Neural cell (in vitro differentiated cells): ENCODE data around the gene ITGA1. TPM values are rescaled to one million over a fixed set of nuclear protein-coding genes. Genes with fewer than 3 reads are reported as not detected.

Source experiments
- H2AFZ ChIP-seq: fragments of 200-600, 300-800 bp; sonication (generic), shearing (Covaris generic); 2 replicates; pipeline ENCODE4 v1.6.0; 2014; ENCODE audit warnings: low read depth, mild to moderate bottlenecking, antibody characterized with exemption, low read length, moderate library complexity
- H3F3A ChIP-seq: fragments of 200-600 bp; shearing (Covaris generic); 2 replicates; pipeline ENCODE4 v1.6.1; 2016; ENCODE audit warnings: mild to moderate bottlenecking, moderate library complexity, mixed read lengths, antibody characterized with exemption, low read length; ENCODE audit not compliant: insufficient read depth, poor library complexity, severe bottlenecking
- H3K27ac ChIP-seq: fragments of 200-600, 300-800 bp; sonication (generic), shearing (Covaris generic); 2 replicates; pipeline ENCODE4 v1.5.1; 2014; ENCODE audit warnings: mild to moderate bottlenecking, low read length, moderate library complexity
- H3K27me3 ChIP-seq: fragments of 300-800, 200-600 bp; sonication (generic), shearing (Covaris generic); 2 replicates; pipeline ENCODE4 v1.6.0; 2014; ENCODE audit warnings: mild to moderate bottlenecking, low read depth, low read length, moderate library complexity; ENCODE audit not compliant: insufficient read depth
- H3K36me3 ChIP-seq: fragments of 300-800, 200-600 bp; sonication (generic), shearing (Covaris generic); 2 replicates; pipeline ENCODE4 v1.5.1; 2014; ENCODE audit warnings: mild to moderate bottlenecking, antibody characterized with exemption, low read length, moderate library complexity; ENCODE audit not compliant: insufficient read depth
- H3K4me2 ChIP-seq: fragments of 300-800, 200-600 bp; sonication (generic), shearing (Covaris generic); 2 replicates; pipeline ENCODE4 v1.6.0; 2014; ENCODE audit warnings: mild to moderate bottlenecking, low read length
- H3K4me3 ChIP-seq: fragments of 300-800, 200-600 bp; sonication (generic), shearing (Covaris generic); 2 replicates; pipeline ENCODE4 v1.5.1; 2014; ENCODE audit warnings: mild to moderate bottlenecking, low read length, moderate library complexity
- H3K79me2 ChIP-seq: fragments of 200-600 bp; shearing (Covaris generic); replicated peaks from 2 replicates; pipeline ENCODE4 v1.6.0; 2014; ENCODE audit warnings: mild to moderate bottlenecking, low read length, moderate library complexity; ENCODE audit not compliant: insufficient read depth
- H3K9ac ChIP-seq: fragments of 300-800, 200-600 bp; sonication (generic), shearing (Covaris generic); 2 replicates; pipeline ENCODE4 v1.6.1; 2016; ENCODE audit warnings: mild to moderate bottlenecking, low read length, mixed read lengths
- H3K9me2 ChIP-seq: fragments of 200-600 bp; shearing (Covaris generic); 2 replicates; pipeline ENCODE4 v1.6.1; 2016; ENCODE audit warnings: mild to moderate bottlenecking, low read length, mixed read lengths; ENCODE audit not compliant: insufficient read depth
- H3K9me3 ChIP-seq: fragments of 200-600, 300-800 bp; sonication (generic), shearing (Covaris generic); 2 replicates; pipeline ENCODE4 v1.6.1; 2016; ENCODE audit warnings: mild to moderate bottlenecking, mixed run types, low read length, moderate library complexity, mixed read lengths
- H4K20me1 ChIP-seq: fragments of 200-600 bp; shearing (Covaris generic); 2 replicates; pipeline ENCODE4 v1.6.1; 2016; ENCODE audit warnings: mild to moderate bottlenecking, mixed run types; ENCODE audit not compliant: insufficient read depth
- CTCF ChIP-seq: fragments of 450-650 bp; IDR thresholded peaks from 2 replicates; pipeline ENCODE4 v1.5.1; 2014; ENCODE audit warnings: antibody characterized with exemption, mild to moderate bottlenecking, moderate library complexity; ENCODE audit not compliant: poor library complexity, severe bottlenecking
- EP300 ChIP-seq: fragments of 450-650 bp; conservative IDR thresholded peaks from 2 replicates; pipeline ENCODE4 v1.6.1; 2014; ENCODE audit warnings: antibody characterized with exemption, mild to moderate bottlenecking, moderate library complexity; ENCODE audit not compliant: poor library complexity, severe bottlenecking
- EZH2 ChIP-seq: fragments of 200-600, 300-800 bp; shearing (Covaris generic), sonication (generic); IDR thresholded peaks from 2 replicates; pipeline ENCODE4 v1.6.1; 2014; ENCODE audit warnings: antibody characterized with exemption, low read length, borderline replicate concordance, mild to moderate bottlenecking; ENCODE audit not compliant: insufficient read depth, poor library complexity, severe bottlenecking
- MXI1 ChIP-seq: fragments of 450-650 bp; conservative IDR thresholded peaks from 2 replicates; pipeline ENCODE4 v1.6.1; 2014; ENCODE audit warnings: antibody characterized with exemption, mild to moderate bottlenecking; ENCODE audit not compliant: poor library complexity, severe bottlenecking
- POLR2AphosphoS5 ChIP-seq: IDR thresholded peaks from 2 replicates; pipeline ENCODE4 v1.6.1; 2012
- RAD21 ChIP-seq: fragments of 450-650 bp; conservative IDR thresholded peaks from 2 replicates; pipeline ENCODE4 v1.6.1; 2014; ENCODE audit warnings: antibody characterized with exemption, mild to moderate bottlenecking, moderate library complexity
- SMC3 ChIP-seq: fragments of 450-650 bp; conservative IDR thresholded peaks from 2 replicates; pipeline ENCODE4 v1.6.1; 2014; ENCODE audit warnings: antibody characterized with exemption, mild to moderate bottlenecking, moderate library complexity; ENCODE audit not compliant: poor library complexity
- TAF1 ChIP-seq: IDR thresholded peaks from 2 replicates; pipeline ENCODE4 v1.6.1; 2012; ENCODE audit warnings: low read depth
- polyA plus RNA-seq: library from polyadenylated mRNA; depleted of rRNA; stranded (reverse); fragments of >200 nt; gene quantifications from 2 replicates; pipeline ENCODE4 v1.2.3, GENCODE V29; 2014
- TF ChIP-seq, protein P1 (sequence below): IDR thresholded peaks from 2 replicates; pipeline ENCODE4 v1.6.1; 2012; ENCODE audit warnings: borderline replicate concordance

Gene ITGA1
- polyA plus RNA-seq, 1 donor from 2014 or later, result 0.15 TPM

DNA sequence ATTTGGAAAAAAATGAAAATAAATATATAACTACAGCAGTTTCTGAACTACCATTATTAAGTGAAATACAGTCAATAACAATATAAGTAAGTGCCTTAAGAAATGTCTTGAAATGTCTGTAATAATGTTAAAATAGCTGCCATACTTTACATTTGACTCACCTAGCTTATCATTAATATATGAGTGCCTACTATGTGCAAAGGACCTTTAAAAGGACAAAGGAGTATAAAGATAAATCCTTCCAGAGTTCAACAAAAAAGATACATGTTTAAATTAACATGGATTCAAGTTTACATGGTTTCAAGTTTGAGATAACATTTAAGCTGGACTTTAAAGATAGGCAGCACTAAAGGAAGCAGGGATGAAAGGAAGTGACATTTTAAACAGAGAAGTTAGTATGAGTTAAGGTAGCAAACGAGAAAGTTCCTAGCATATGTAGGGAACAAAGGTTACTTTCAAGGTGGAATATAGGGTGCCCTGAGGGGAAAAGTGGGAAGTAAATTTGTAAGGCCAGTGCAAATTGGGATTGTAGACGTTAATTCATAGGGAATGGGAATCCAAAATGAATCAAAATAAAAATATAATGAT is 8.9 kb downstream of the ITGA1 start:
- no peak overlapping the region for H2AFZ ChIP-seq
- TF ChIP-seq MXI1 (no peak), POLR2AphosphoS5 (no peak), EZH2 (no peak), EP300 (no peak), TAF1 (no peak), RAD21 (no peak), CTCF (no peak), SMC3 (no peak)
- TF ChIP-seq, protein P1, sequence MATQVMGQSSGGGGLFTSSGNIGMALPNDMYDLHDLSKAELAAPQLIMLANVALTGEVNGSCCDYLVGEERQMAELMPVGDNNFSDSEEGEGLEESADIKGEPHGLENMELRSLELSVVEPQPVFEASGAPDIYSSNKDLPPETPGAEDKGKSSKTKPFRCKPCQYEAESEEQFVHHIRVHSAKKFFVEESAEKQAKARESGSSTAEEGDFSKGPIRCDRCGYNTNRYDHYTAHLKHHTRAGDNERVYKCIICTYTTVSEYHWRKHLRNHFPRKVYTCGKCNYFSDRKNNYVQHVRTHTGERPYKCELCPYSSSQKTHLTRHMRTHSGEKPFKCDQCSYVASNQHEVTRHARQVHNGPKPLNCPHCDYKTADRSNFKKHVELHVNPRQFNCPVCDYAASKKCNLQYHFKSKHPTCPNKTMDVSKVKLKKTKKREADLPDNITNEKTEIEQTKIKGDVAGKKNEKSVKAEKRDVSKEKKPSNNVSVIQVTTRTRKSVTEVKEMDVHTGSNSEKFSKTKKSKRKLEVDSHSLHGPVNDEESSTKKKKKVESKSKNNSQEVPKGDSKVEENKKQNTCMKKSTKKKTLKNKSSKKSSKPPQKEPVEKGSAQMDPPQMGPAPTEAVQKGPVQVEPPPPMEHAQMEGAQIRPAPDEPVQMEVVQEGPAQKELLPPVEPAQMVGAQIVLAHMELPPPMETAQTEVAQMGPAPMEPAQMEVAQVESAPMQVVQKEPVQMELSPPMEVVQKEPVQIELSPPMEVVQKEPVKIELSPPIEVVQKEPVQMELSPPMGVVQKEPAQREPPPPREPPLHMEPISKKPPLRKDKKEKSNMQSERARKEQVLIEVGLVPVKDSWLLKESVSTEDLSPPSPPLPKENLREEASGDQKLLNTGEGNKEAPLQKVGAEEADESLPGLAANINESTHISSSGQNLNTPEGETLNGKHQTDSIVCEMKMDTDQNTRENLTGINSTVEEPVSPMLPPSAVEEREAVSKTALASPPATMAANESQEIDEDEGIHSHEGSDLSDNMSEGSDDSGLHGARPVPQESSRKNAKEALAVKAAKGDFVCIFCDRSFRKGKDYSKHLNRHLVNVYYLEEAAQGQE, result no peak
- H3K9me2 ChIP-seq, result no peaks in the 10 kb centered on the region
- H3K9ac ChIP-seq, result no peak overlapping the region
- H3K4me2 ChIP-seq, result no peak overlapping the region
- peaks cover 8% of the 10 kb centered on the region for H3K79me2 ChIP-seq
- no peaks in the 10 kb centered on the region for H3K27me3 ChIP-seq
- H3F3A ChIP-seq, result no peaks in the 10 kb centered on the region
- no peak overlapping the region for H3K4me3 ChIP-seq
- no peaks in the 10 kb centered on the region for H4K20me1 ChIP-seq
- H3K9me3 ChIP-seq, result no peaks in the 10 kb centered on the region
- H3K27ac ChIP-seq, result no peak overlapping the region
- no peaks in the 10 kb centered on the region for H3K36me3 ChIP-seq

- H2AFZ ChIP-seq, result no peak overlapping the region
- H3K27ac ChIP-seq, result no peak overlapping the region
Measured at GRCh38 chr5:52798938-52799337, 11.2 kb downstream of the ITGA1 start.

More at GRCh38 chr5:52798938-52799337, 11.2 kb downstream of the ITGA1 start:
- peak overlapping the region; percentile 88 for H3K4me3 ChIP-seq
- H3K79me2 ChIP-seq, result peaks cover 29% of the 10 kb centered on the region
- no peaks in the 10 kb centered on the region for H3K27me3 ChIP-seq
- H3K9ac ChIP-seq, result no peak overlapping the region
- H3K4me2 ChIP-seq, result peak overlapping the region; percentile 86
- H3F3A ChIP-seq, result no peaks in the 10 kb centered on the region
- H4K20me1 ChIP-seq, result no peaks in the 10 kb centered on the region
- H3K9me2 ChIP-seq, result no peaks in the 10 kb centered on the region
- TF ChIP-seq MXI1, result no peak
- TF ChIP-seq CTCF, result no peak
- TF ChIP-seq RAD21, result no peak
- TF ChIP-seq EP300, result no peak
- TF ChIP-seq SMC3, result no peak
- TF ChIP-seq, protein P1, result no peak
- no peak for TF ChIP-seq EZH2
- TF ChIP-seq TAF1, result no peak
- no peak for TF ChIP-seq POLR2AphosphoS5
- H3K9me3 ChIP-seq, result no peaks in the 10 kb centered on the region
- H3K36me3 ChIP-seq, result peaks cover 4% of the 10 kb centered on the region
